Measurements from ENCODE around the gene MGA.
A peak's percentile ranks its signal among the peaks of the same experiment; 100 is the strongest.

MGA gene

GRCh38 chr15:41794081-41794480 lies 133.9 kb downstream of the MGA start:
- Histone ChIP-seq H3K4me1 (ENCODE audit: control insufficient read depth, insufficient read depth, low read length) (peaks cover 47% of the 10 kb centered on the region), H3K9me3 (ENCODE audit: control insufficient read depth in 2 of 2, low read length in 2 of 2) (no peaks in the 10 kb centered on the region), H3K27ac (ENCODE audit: low read length) (no peak overlapping the region), H3K4me3 (ENCODE audit: low read length in 2 of 2) (no peak overlapping the region), H3K9ac (ENCODE audit: low read length in 2 of 2) (no peak overlapping the region), H3K27me3 (ENCODE audit: control insufficient read depth in 1 of 2, insufficient read depth in 2 of 2, low read length in 2 of 2) (no peaks in the 10 kb centered on the region), H3K36me3 (ENCODE audit: control insufficient read depth in 2 of 2, insufficient read depth in 2 of 2, low read length in 2 of 2) (no peaks in the 10 kb centered on the region)

DNA sequence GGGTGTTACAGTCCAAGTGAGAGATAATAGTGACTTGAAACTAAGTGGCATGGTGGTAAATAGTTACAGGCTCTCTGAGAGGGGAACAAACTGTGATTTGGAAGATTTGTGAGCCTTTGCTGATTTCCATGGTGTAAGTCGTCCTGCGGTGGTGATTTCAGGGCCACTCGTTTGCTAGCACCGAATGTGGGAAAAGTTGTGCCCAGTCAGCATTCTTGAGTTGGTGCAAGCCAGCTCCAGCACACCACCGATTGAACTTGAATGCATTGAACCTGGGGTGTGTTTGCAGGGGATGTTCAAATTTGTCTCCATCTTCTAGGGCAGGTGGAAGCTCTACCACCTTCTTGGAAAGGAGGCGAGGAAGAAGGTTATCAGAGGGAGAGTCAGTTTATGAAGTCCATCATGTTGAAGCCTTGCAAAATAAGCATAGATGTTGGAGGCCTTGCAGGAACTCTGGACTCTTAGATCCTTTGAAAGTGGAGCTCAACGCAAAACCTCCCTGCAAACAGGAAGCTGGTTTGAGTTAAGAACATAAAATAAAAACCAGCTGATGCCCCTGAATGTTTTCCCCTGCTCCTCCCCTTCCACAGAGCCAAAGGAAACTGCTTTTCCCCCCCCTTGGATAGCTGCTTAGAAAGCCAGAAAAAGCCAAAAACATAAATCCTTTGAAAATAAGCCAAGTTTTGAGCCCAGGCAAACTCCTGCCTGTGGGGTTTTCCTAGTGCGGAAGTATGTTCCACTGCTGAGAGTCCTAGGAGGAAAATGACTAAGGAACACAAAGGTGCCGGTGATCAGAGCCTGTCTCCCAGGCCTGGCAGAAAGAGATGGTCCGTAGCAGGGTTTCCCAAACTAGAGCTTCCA lies 136.0 kb downstream of the MGA start:
- Histone ChIP-seq H3K27ac (ENCODE audit: low read length) (no peak overlapping the region), H3K9me3 (ENCODE audit: control insufficient read depth in 2 of 2, low read length in 2 of 2) (no peaks in the 10 kb centered on the region), H3K4me3 (ENCODE audit: low read length in 2 of 2) (peak overlapping the region in 1 of 2 donors; percentile 15), H3K36me3 (ENCODE audit: control insufficient read depth in 2 of 2, insufficient read depth in 2 of 2, low read length in 2 of 2) (peaks cover 7 to 13% of the 10 kb centered on the region in 2 donors), H3K27me3 (ENCODE audit: control insufficient read depth in 1 of 2, insufficient read depth in 2 of 2, low read length in 2 of 2) (no peaks in the 10 kb centered on the region), H3K4me1 (ENCODE audit: control insufficient read depth, insufficient read depth, low read length) (peaks cover 26% of the 10 kb centered on the region), H3K9ac (ENCODE audit: low read length in 2 of 2) (no peak overlapping the region)

DNA sequence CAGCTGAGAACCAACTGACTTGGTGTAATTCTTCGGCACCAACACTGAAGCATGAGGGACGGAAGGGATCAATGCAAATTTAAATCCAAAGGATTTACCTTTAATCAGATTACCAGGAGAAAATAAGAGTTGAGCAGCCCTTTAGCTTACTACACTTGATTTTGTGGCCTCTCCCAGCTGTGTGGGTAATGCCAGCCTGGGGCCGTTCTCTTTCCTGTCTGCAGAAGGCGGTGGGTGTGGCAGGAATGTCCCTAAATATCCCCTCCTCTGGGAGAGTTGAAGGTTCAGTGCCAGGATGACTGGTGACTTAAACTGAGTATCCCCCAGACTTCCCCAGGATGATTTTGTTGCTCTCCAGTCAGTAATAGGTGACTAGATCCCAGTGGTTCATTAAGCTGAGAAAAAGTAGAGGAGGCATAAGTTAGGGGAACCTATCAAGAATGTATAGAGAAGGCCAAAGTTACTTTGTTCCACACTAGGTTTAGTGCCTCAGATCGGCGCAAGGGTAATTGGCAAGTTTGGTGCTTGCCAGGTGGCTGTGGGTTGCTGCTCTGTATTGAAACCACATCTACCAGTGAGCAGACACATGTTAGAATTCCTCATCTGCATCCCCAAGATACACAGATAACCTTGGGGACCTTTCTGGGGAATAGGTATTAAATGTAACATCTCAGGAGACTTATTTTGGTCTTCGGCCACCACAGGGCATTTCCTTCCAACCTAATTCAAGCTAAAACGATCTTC lies 137.2 kb downstream of the MGA start:
- no peak overlapping the region for H3K9ac ChIP-seq (ENCODE audit: low read length in 2 of 2)
- H3K27ac ChIP-seq (ENCODE audit: low read length): no peak overlapping the region
- H3K4me3 ChIP-seq (ENCODE audit: low read length in 2 of 2): no peak overlapping the region
- no peaks in the 10 kb centered on the region for H3K9me3 ChIP-seq (ENCODE audit: control insufficient read depth in 2 of 2, low read length in 2 of 2)
- H3K4me1 ChIP-seq (ENCODE audit: control insufficient read depth, insufficient read depth, low read length): peaks cover 18% of the 10 kb centered on the region
- H3K36me3 ChIP-seq (ENCODE audit: control insufficient read depth in 2 of 2, insufficient read depth in 2 of 2, low read length in 2 of 2): peaks cover 7 to 13% of the 10 kb centered on the region in 2 donors
- H3K27me3 ChIP-seq (ENCODE audit: control insufficient read depth in 1 of 2, insufficient read depth in 2 of 2, low read length in 2 of 2): no peaks in the 10 kb centered on the region

- no peaks in the 10 kb centered on the region for H3K27me3 ChIP-seq (ENCODE audit: control insufficient read depth in 1 of 2, insufficient read depth in 2 of 2, low read length in 2 of 2)
Observed at GRCh38 chr15:41798607-41799487, 138.6 kb downstream of the MGA start.

GRCh38 chr15:41799488-41799805 lies 139.2 kb downstream of the MGA start:
- Histone ChIP-seq H3K36me3 (ENCODE audit: control insufficient read depth in 2 of 2, insufficient read depth in 2 of 2, low read length in 2 of 2) (peaks cover 7 to 13% of the 10 kb centered on the region in 2 donors), H3K4me1 (ENCODE audit: control insufficient read depth, insufficient read depth, low read length) (peaks cover 23% of the 10 kb centered on the region), H3K9me3 (ENCODE audit: control insufficient read depth in 2 of 2, low read length in 2 of 2) (no peaks in the 10 kb centered on the region), H3K9ac (ENCODE audit: low read length in 2 of 2) (no peak overlapping the region), H3K27me3 (ENCODE audit: control insufficient read depth in 1 of 2, insufficient read depth in 2 of 2, low read length in 2 of 2) (no peaks in the 10 kb centered on the region), H3K4me3 (ENCODE audit: low read length in 2 of 2) (no peak overlapping the region), H3K27ac (ENCODE audit: low read length) (no peak overlapping the region)

More at GRCh38 chr15:41798607-41799487, 138.6 kb downstream of the MGA start:
- Histone ChIP-seq H3K36me3 (ENCODE audit: control insufficient read depth in 2 of 2, insufficient read depth in 2 of 2, low read length in 2 of 2) (peaks cover 7 to 13% of the 10 kb centered on the region in 2 donors), H3K4me1 (ENCODE audit: control insufficient read depth, insufficient read depth, low read length) (peaks cover 18% of the 10 kb centered on the region), H3K27ac (ENCODE audit: low read length) (no peak overlapping the region), H3K9ac (ENCODE audit: low read length in 2 of 2) (no peak overlapping the region), H3K4me3 (ENCODE audit: low read length in 2 of 2) (no peak overlapping the region), H3K9me3 (ENCODE audit: control insufficient read depth in 2 of 2, low read length in 2 of 2) (no peaks in the 10 kb centered on the region)

DNA sequence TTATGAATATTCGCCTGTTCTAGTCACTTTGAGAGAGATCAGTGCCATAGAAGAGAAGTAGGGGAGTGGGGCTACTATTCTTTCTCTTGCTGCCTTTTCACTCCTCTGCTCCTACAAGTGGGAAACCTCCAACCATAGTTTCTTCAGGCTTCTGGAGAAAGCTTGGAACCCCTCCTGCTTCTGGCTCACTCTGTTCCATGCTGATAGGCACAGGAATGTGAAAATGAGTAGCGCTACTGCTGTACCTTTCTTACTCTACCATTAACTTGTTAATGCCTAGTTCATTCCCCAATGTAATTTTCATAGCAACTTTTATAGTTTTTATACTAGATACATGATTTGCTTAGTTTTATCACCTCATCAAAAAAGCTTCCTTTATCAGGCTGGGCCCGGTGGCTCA lies 141.0 kb downstream of the MGA start:
- H3K9ac ChIP-seq (ENCODE audit: low read length in 2 of 2): no peak overlapping the region
- no peak overlapping the region for H3K27ac ChIP-seq (ENCODE audit: low read length)
- no peaks in the 10 kb centered on the region for H3K27me3 ChIP-seq (ENCODE audit: control insufficient read depth in 1 of 2, insufficient read depth in 2 of 2, low read length in 2 of 2)
- H3K9me3 ChIP-seq (ENCODE audit: control insufficient read depth in 2 of 2, low read length in 2 of 2): no peaks in the 10 kb centered on the region
- peaks cover 34% of the 10 kb centered on the region for H3K4me1 ChIP-seq (ENCODE audit: control insufficient read depth, insufficient read depth, low read length)
- peaks cover 7 to 13% of the 10 kb centered on the region in 2 donors for H3K36me3 ChIP-seq (ENCODE audit: control insufficient read depth in 2 of 2, insufficient read depth in 2 of 2, low read length in 2 of 2)
- no peak overlapping the region for H3K4me3 ChIP-seq (ENCODE audit: low read length in 2 of 2)

GRCh38 chr15:41801850-41802455 lies 141.7 kb downstream of the MGA start:
- Histone ChIP-seq H3K27ac (ENCODE audit: low read length) (no peak overlapping the region), H3K4me1 (ENCODE audit: control insufficient read depth, insufficient read depth, low read length) (peaks cover 34% of the 10 kb centered on the region)

DNA sequence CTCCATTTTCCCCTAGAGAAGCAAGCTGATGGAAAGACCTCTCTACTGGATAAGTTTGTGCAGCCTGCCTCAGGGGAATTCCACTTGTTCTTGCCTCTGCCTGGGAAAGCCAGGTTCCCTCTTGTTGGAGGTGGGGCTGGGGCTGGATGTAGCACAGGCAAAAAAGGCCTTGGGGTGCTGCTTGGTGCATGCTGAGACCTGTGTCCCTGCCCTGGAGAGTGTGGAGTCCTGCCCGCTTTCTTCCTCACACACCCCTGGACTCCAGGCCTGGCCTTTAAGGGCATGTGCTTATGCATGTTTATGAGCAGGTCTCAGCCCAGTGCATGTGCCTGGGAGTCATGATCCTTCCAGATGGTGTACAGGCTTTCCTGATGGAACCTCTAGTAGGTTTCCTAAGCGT lies 144.2 kb downstream of the MGA start:
- Histone ChIP-seq H3K36me3 (ENCODE audit: control insufficient read depth in 2 of 2, insufficient read depth in 2 of 2, low read length in 2 of 2) (peaks cover 7 to 13% of the 10 kb centered on the region in 2 donors), H3K27me3 (ENCODE audit: control insufficient read depth in 1 of 2, insufficient read depth in 2 of 2, low read length in 2 of 2) (no peaks in the 10 kb centered on the region), H3K9ac (ENCODE audit: low read length in 2 of 2) (no peak overlapping the region), H3K9me3 (ENCODE audit: control insufficient read depth in 2 of 2, low read length in 2 of 2) (no peaks in the 10 kb centered on the region), H3K4me3 (ENCODE audit: low read length in 2 of 2) (no peak overlapping the region), H3K27ac (ENCODE audit: low read length) (peak overlapping the region; percentile 82), H3K4me1 (ENCODE audit: control insufficient read depth, insufficient read depth, low read length) (peaks cover 28% of the 10 kb centered on the region)

More at GRCh38 chr15:41801850-41802455, 141.7 kb downstream of the MGA start:
- Histone ChIP-seq H3K27me3 (ENCODE audit: control insufficient read depth in 1 of 2, insufficient read depth in 2 of 2, low read length in 2 of 2) (no peaks in the 10 kb centered on the region), H3K4me3 (ENCODE audit: low read length in 2 of 2) (no peak overlapping the region), H3K36me3 (ENCODE audit: control insufficient read depth in 2 of 2, insufficient read depth in 2 of 2, low read length in 2 of 2) (peaks cover 7 to 13% of the 10 kb centered on the region in 2 donors), H3K9me3 (ENCODE audit: control insufficient read depth in 2 of 2, low read length in 2 of 2) (no peaks in the 10 kb centered on the region), H3K9ac (ENCODE audit: low read length in 2 of 2) (no peak overlapping the region)

DNA sequence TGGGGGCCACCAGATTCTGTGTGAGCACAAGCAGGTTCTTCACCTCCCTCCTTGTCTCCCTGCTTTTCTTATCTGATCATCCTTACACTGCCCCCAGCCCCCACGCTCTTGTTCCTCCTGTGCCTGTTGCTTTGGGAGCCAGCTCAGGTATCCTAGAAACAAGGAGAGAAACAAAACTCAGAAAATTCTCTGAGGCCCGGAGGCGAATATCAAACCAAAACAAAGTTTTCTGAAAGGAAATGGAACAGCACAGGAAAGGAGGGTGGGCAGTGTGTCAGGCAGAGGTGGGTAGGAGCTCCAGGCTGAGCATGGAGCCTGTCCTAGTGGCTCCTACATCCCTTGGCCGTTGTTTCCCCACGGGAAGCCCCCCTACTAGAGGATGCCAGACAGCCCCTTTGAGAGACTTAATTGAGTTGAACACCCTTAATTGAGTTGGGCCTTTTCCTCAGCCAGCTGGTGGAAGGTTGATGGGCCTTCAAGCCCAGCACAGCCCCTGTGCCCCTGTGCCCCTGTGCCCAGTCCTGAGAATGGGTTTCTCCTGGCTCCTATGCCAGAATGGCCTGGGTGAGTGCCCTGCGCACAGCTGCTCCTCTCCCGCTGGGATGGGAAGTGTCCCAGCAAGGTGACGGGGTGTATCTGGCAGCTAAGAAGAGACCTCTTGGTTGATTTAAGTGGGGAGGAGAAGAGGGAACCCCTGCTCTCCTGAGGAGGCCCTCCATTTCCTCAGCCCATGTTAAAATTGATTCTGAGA lies 144.9 kb downstream of the MGA start:
- Histone ChIP-seq H3K27me3 (ENCODE audit: control insufficient read depth in 1 of 2, insufficient read depth in 2 of 2, low read length in 2 of 2) (no peaks in the 10 kb centered on the region), H3K9me3 (ENCODE audit: control insufficient read depth in 2 of 2, low read length in 2 of 2) (no peaks in the 10 kb centered on the region), H3K36me3 (ENCODE audit: control insufficient read depth in 2 of 2, insufficient read depth in 2 of 2, low read length in 2 of 2) (peaks cover 7% of the 10 kb centered on the region in 2 donors), H3K27ac (ENCODE audit: low read length) (peak overlapping the region; percentile 82), H3K4me1 (ENCODE audit: control insufficient read depth, insufficient read depth, low read length) (peaks cover 28% of the 10 kb centered on the region), H3K9ac (ENCODE audit: low read length in 2 of 2) (peak overlapping the region in 1 of 2 donors; percentile 36), H3K4me3 (ENCODE audit: low read length in 2 of 2) (no peak overlapping the region)

Data from stomach smooth muscle (tissue), 2 donors.